Vagina (tissue), 2 donors: Measurements from ENCODE around the gene METTL23.

Experiments used
- POLR2A ChIP-seq, 2 donors: fragments of 450-650 bp; IDR thresholded peaks; one replicate each; pipeline ENCODE4 v1.6.1; 2017; ENCODE audit warnings: antibody characterized with exemption in 2 of 2, mild to moderate bottlenecking in 2 of 2, moderate library complexity in 2 of 2
- TF ChIP-seq, protein P1 (sequence below), 3 experiments: fragments of 450-650 bp in 2 of 3; fragments of 200-600 bp in 1 of 3; sonication (generic) in 1 of 3; IDR thresholded peaks; one replicate each; pipeline ENCODE4 v1.5.1; 2017 to 2019; ENCODE audit warnings: antibody characterized with exemption in 3 of 3, mild to moderate bottlenecking in 2 of 3, moderate library complexity in 2 of 3

DNA sequence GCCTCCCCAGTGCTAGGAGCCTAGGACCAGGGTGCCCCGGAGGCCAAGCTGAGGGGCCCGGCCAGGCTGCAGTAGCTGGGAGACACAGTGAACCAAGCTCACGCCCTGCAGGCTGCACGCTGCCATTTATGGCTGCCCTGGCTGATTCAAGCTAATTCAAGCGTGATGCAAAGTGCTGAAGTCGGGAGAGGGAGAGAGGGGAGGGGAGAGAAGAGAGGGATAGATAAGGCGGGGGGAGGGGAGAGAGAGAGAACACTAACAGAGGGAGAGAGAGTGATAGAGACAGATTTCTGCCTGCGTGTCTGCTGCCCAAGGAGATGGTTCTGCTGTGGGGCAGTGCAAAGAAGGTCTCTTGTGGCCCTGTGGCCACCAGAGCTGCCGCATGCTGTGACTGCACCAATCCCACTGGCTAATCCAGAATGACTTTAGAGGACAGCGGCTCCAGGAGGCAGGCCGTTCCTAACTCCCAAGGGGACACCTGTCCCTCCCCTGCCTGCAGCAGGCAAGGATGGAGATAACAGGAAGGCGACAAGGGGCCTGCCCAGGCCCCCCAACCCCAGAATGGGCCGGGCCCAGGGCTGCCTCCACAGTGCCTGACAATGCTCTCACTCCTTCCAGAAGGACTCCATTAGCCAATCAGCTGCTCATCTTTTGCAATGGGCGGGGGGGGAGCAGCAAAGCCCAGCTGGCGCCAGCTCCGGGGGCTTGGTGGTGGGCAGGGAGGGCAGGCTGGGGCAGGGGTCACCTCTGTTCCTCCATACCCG, 28.8 kb upstream of the METTL23 start:
- TF ChIP-seq, protein P1, sequence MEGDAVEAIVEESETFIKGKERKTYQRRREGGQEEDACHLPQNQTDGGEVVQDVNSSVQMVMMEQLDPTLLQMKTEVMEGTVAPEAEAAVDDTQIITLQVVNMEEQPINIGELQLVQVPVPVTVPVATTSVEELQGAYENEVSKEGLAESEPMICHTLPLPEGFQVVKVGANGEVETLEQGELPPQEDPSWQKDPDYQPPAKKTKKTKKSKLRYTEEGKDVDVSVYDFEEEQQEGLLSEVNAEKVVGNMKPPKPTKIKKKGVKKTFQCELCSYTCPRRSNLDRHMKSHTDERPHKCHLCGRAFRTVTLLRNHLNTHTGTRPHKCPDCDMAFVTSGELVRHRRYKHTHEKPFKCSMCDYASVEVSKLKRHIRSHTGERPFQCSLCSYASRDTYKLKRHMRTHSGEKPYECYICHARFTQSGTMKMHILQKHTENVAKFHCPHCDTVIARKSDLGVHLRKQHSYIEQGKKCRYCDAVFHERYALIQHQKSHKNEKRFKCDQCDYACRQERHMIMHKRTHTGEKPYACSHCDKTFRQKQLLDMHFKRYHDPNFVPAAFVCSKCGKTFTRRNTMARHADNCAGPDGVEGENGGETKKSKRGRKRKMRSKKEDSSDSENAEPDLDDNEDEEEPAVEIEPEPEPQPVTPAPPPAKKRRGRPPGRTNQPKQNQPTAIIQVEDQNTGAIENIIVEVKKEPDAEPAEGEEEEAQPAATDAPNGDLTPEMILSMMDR (IDR thresholded peaks at IDR 0.05), result no peak
- no peak for TF ChIP-seq POLR2A (IDR thresholded peaks at IDR 0.05)
